NCI-H345 (cell line): ENCODE results near the gene MTMR6.

Experiments
- DNase-seq: peaks from one replicate; lab custom pipeline; 2025; lab: John Stamatoyannopoulos, UW

MTMR6 gene

DNA sequence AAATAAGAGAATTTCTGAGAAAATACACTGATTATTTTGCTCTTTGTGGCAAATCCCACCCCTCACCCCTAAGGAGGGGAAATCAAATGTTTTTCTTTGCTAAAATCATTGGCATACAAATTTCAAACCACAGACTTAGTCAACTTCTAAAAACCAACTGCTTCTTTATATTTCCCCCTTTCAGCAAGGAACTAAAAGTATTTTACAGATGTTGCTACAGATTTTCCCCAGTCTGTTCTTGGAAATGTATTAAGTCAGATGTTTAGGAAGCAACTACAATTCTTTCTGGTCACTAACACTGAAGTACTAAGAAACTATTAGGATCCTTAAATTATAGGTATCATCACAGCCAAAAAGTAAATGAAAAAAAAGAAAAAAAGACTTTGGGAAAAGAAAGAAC lies 6.9 kb downstream of the MTMR6 start:
- DNase-seq, result no peak

DNA sequence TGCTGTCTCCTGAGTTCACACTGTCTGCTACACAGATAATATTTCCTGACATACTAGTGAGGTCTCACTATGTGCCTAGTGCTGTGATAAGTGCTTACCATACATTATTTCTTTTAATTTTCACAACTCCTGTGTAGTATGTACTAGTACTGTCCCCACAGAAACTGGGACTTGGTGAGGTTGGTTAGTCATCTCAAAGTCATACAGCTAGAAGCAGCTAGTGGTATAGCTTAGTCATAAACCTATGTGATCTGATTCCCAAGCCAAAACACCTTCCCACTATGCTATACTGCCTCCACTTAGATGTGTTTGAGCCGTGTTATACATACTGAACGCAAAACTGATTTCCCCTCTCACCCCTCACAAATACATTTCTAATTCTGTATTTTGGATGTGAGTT lies 10.5 kb downstream of the MTMR6 start:
- no peak for DNase-seq

DNA sequence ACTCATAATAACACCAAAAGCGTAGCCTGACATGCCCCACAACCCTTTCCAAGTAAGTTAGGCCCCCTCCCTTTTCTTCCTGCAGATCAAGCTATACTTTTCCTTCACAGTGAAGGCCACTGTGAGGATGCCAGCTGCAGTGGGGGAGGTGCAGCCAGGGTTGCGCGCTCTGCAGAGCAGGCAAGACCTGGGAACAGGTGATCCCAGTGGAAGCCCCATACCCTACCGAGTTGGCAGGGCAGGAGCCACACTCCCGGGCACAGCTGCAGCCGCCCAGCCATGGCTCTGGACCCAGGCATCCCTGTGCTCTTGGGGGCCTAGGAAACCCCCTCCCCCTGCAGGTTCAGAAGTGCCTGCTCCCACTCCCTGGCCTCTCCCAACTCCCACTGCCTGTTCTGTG lies 18.7 kb downstream of the MTMR6 start:
- no peak for DNase-seq

DNA sequence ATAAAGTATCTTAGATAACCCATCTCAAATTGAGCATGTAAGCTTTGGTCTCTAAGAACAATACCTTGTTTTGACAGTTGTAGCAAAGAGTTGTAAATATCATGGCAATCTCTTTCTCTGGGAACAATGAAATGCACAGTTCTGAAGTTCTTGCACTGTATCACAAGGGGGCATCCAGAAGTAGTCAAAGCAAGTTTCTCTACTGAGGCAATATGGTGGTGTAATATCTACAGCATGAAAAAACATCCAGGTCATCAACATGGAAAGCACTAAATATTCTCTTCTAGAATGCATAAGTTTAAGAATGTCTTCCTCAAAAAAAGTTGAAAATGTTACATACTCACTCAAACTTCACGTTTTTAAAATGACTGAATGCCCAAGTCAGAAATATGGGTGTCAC lies 19.6 kb downstream of the MTMR6 start:
- no peak for DNase-seq

DNA sequence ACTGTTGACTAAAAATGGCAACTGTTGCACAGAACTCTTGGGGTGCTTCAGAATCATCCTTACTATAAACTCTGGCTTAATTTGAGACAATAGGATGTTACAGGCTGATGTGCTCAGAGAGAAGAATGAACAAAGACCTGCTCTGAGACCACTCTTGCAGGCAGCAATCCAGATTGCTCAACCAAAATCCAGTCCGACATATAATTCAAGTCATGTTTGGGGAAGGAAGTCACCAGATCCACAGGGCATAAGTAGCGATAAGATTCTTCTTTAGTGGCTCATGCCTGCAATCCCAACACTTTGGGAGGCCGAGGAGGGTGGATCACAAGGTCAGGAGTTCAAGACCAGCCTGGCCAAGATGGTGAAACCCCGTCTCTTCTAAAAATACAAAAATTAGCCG lies 20.6 kb downstream of the MTMR6 start:
- DNase-seq, result no peak

DNA sequence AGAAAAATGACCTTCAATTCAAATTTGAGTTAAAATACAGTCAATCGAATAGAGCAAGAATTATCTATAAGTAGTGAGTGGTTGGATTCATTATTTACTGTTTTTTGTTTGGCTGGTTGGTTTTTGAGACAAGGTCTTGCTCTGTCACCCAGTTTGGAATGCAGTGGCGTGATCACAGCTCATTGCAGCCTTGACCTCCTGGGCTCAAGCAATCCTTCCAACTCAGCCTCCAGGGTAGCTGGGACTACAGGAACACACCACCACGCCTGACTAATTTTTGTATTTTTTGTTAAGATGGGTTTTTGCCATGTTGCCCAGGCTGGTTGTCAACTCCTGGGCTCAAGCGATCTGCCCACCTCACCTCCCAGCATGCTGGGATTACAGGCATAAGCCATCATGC lies 25.0 kb downstream of the MTMR6 start:
- DNase-seq, result no peak

DNA sequence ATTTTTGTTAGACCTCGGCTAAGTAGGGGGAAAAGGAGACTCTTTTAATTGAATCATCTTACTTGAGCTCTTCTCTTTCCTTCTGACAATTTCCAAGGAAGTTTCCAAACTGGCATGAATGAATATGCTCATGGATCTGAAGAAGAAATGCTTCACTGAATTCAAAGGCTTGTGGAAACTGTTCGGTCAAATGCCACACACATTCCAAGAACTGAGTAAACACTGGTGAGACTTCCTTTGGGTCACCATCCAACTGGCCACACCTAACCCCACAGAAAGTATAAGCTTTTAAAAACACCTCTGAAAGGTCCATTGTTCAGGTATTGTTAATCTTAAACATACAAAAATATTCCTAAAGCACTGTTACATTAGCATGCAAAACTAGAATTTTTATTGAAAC lies 33.6 kb downstream of the MTMR6 start:
- no peak for DNase-seq

DNA sequence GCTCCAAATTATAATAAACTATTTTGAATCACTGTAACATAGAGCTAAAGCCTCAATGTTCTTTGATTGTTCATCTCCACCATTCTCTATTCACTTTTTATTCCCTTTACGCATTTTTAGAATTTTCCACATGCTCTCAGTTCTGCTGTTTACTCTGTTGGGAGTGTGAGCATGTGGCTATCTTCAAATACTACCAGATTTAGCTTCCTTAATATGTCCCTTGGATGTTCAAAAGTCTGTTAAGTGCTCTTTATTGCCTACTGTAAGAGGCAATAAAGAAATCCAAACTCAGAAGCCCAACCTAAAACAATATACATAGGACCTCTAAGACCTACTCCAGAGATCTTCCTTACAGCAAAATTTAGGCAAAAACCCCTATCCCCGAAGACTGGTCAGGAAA lies 34.5 kb downstream of the MTMR6 start:
- no peak for DNase-seq

DNA sequence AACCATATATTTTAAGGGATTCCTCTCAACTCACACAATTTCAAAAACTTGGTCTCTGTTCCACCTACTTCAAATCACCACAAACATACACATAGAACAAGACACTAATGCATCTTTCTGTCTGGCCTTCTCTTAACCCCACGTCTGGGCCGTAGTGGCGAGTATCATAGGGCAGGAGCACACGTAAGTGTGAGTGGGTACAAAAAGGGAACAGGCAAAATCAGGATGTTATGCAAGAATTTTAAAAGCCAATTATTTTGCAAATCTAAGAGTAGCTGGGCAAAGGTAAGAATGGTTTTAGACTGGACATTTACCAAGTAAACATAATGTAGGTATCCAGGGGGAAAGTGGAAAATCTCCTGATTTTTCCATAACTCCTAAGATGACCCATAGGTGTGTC lies 35.1 kb downstream of the MTMR6 start:
- DNase-seq, result no peak

DNA sequence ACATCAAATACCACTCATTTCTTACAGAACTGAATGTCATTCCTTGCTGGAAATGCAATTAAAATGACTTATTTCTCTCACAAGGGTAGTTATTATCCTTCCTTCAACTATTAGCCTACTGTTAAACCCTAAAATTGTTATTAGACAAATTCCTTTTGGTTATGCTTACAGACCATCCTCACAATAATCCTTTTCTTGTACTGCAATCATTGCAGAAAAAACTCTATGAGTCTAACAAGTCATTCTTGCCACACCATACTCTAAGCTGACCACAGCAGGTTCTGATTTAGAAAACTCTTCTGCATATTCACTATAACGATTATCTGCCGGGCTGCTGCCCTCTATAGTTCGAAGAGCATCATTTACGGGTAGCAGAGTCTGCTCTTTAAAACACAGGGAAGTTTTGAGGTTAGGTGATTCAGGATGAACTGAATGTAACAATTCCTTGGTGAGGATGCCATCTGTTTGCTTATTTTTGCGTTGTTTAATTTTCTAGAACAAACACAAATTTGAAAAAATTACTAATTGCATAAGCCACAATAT lies 38.2 kb downstream of the MTMR6 start:
- DNase-seq, result peak; percentile 2

DNA sequence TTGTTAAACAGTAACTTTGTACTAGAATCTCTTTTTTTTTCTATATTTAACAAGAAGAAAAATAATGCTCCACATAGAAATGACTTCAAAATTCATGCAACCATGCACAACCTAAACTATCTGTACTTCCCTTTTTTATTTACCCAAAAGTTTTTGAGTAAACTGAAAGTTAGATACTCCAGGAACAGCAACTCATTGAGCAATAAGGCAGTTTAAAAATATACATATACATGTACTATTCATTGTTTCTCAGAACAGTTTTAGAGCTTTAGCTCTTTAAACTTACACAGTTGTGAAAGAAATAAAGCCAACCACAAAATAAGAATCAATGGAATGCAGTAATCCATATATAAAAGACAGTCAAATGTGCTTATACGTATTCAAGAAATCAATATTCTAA lies 39.2 kb downstream of the MTMR6 start:
- no peak for DNase-seq

DNA sequence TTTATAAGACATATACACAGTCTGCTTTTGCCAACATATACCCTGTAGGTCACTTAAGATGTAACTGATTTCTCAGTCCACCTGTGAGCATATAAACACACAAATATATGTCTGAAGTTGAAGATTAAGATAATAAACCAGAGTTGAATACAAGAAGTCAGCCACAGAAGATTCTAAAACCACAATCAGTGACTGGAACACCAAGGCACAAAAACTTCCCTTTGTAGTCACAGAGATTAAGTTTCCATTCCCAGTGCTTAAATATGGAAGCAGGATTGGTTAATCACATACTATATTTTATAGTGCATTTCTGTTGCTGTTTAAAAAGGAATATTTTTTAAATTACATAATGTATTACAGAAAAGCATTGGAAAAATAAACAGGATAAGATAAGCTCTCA lies 39.9 kb downstream of the MTMR6 start:
- DNase-seq, result no peak

DNA sequence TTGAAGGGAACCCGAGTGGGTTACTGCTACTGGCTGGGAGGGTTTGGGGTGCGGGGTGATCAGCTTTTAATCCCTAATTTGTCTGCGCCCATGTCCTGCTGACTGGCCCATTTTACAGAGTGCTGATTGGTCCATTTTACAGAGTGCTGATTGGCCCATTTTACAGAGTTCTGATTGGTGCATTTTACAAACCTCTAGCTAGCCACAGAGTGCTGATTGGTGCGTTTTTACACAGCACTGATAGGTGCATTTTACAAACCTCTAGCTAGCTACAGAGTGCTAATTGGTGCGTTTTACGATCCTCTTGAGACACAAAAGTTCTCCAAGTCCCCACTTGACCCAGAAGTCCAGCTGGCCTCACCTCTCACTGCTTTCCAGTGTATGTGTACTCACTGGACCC lies 43.2 kb downstream of the MTMR6 start:
- no peak for DNase-seq

DNA sequence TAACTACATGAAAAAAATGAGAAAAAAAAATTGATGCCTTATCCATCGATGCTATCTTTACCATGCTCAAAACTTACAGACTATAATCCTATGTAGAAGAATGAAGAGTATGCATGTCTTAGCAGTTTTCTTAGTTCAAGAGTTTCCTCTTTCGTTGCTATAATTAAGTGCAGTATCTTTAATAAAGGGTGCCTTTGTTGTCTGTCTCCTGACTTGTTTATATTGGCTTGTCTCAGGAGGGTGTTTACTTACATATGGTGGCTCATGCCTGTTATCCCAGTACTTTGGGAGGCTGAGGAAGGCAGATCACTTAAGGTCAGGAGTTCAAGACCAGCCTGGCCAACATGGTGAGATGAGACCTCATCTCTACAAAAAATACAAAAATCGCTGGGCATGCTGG lies 44.3 kb downstream of the MTMR6 start:
- DNase-seq, result no peak

DNA sequence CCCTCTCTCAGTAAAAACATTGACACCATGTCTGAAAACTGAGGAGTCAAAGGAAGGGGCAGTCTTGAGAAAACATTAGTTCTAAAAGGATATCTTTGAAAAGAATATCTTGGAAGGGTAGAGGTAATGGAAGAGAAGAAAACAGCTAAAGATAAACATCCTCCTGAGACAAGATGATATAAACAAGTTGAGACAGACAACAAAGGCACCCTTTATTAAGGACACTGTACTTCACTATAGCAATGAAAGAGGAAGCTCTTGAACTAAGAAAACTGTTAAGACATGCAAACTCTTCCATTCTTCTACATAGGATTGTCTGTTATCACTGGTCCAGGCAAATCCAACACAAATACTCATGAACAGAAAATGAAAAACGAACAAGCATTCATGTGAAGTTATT lies 46.3 kb downstream of the MTMR6 start:
- no peak for DNase-seq

DNA sequence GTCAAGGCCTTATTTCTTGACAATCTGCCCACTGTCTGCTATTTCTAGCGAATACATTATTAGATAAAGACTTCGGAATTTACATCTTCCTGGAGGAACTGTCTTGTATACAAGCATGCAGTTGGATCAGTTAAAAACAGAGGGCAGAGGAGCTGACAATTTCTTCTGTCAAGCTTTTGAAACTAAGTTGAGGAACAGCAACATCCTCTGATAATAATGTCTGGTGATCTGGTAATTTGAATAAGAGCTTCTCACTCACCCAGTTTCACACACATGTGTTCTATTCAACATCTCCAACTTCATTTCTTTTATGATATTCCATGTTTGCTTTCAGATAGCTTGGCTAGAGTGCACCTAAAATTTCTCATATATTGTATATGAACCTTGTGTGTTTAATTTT lies 50.2 kb downstream of the MTMR6 start:
- no peak for DNase-seq

DNA sequence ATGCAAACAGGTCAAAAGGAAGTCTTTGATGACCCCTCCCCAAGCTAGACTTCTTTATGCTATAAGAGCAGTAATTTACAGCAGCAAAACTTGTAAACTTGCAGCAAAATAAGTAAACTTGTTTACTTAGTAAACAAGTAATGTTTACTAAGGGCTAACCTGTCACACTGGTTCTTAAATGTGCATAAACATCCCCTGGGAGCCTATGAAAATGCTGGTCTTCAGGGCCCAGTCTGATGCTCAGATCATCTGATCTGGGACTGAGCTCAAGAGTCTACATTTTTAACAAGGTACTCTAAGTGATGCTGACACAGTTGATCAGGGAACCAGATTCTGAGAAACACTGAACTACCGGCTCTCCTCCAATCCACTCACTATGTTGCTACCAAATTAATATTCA lies 53.4 kb downstream of the MTMR6 start:
- no peak for DNase-seq

DNA sequence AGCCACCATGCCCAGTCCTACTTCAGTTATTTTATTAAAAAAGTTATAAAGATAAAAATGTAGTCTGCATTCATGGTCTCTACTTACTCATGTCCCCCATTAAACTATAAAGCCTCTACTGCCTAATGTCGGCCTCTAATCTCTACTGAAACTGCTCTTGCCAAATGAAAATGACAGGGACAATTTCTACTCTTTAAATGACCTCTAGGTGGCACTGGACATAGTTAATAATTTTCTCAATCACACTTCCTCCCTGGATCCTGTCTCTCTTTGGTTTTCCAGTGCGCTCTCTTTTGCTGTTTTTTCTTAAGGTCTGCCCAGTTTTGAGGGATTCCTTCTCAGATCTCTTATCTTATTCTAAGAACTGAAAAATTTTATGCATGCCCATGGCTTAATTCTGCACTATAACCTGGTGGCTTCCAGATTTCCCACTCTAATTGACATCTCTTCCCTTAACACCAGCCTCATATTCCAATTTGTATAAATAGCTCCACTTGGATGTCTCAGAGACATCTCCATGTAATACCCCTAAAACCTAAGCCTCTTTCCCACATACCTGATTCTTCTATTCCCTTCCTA lies 54.3 kb downstream of the MTMR6 start:
- peak; percentile 6 for DNase-seq

DNA sequence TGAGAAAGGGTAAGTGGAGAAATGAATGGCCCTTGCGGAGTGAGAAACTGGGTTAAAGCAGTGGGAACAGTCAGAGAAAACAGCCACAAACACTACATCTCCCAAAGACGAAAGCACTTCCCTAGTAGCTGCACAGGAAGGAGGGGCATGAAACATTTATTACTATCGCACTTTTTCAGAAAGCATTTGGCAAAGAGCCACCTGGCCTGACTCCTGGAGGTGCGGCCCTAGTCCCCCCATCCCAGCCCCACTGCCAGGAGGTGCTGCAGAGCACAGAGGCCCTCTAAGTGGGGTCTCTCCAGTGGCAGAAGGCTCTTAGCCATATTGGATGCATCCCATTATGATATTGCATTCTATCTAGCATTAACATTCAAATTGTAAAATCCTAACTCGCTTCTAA lies 55.8 kb downstream of the MTMR6 start:
- DNase-seq, result no peak

DNA sequence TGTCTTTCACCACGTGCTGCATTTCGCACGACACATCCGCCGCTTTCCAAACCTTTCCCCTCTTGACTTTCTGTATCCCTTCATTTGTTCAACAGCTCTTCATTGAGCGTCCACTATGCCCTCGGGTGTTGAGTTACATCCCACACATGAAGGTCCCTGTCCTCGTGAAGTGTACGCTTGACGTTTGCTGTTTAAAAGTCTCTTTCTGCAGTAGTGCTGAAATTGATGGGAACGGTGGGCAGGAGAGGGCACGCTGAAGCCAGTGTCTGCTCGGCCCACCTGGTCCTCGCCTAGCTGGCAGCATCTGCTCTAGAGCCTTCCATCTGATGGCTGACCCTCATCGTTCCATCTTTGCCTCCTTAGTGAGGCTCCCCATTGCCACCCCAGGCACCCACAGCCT lies 59.6 kb downstream of the MTMR6 start:
- no peak for DNase-seq

DNA sequence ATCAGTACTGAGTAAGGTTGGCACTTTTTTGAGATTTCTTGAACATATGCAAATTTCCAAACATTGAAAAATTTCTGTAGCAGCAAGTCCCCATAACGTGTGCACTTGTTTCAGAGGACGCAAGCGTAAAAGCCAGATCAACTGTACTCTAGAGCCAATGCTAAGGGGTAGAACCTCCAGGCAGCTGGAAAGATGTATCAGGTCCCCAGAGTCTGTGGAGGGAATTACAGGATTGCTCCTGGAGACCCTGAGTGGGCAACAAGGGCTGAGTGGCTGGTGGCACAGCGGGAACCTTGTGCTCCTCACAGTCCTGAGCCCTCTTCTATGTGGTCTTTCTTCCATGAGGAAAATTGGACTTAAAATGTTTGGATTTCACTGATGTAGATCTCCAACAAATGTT lies 61.3 kb downstream of the MTMR6 start:
- no peak for DNase-seq

DNA sequence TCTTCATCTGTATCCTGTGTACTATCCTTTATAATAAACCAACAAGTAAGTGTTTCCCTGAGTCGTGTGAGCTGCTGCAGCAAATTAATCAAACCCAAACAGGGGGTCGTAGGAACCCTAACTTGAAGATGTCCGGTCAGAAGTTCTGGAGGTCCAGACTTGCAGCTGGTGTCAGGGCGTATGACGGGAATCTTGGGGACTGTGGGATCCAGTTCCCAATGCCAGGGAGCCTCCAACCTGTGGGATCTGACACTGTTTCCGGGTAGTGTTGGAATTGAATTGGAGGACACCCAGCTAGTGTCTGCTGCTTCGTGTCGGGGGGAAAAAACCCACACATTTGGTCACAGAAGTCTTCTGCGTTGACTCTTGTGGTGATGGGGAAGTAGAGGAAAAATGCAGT lies 63.1 kb downstream of the MTMR6 start:
- no peak for DNase-seq

DNA sequence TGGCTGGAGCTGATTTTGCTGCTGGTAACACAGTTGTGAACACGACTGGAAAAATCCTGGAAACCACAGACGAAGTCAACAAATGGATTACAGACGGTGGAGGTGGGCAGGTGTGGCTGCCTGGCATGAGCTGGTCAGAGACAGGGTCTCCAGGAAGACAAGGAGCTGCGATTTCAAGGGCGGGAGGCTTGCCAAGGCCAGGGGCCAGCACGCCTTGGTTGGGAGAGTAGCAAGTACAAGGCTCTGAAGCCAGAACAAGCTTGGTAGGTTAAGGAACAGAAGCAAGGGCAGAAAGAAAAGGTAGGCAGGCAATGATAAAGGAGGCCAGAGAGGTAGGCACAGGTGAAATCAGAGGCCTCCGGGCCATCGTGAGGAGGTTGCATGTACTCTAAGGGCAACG lies 64.5 kb downstream of the MTMR6 start:
- no peak for DNase-seq

DNA sequence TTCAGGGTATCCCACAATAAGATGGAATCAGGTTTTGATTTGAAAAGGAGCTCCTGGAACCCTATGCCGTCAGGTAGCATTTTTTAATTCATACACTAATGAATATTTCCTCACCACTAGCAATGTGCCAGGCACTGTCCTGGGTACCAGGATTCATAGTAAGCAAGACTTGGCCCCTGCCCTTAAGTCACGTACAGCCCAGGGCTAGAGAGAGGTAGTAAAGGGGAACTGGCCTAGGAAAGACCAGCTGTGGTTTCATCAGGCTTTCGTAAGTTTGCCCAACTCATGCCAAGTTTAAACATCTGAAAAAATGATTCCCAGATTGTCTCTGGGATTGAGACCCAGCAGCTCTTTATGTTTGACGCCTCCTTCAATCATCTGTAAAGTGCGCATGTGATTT lies 69.3 kb downstream of the MTMR6 start:
- DNase-seq, result no peak
